ENCODE data around the gene KCMF1. TPM values are rescaled to one million over a fixed set of nuclear protein-coding genes. Genes with fewer than 3 reads are reported as not detected.
"Not testable (repeated sequence)": the region's sequence is repeated elsewhere in the genome, so short reads cannot be mapped to it uniquely, and the experiment has no call there.

KCMF1 gene
- total RNA-seq (2014; rRNA removed; shearing (Covaris generic)): 60.8 and 70.6 TPM in 2 replicates
- 72.8 and 102 TPM in 2 replicates for polyA plus RNA-seq (2015; cell fraction: cytosol; rRNA removed)
- 42.7 and 45.6 TPM in 2 replicates for polyA plus RNA-seq (2015; cell fraction: nucleus; rRNA removed)

GRCh38 chr2:84970868-84971509 lies at the start of gene KCMF1:
Gene KCMF1, plus strand, starts transcription at chr2:84971161. Its CDS starts 291 bp downstream, at chr2:84971452.
- DNase-seq (ENCODE audit: low read depth): peak; percentile 42

DNA sequence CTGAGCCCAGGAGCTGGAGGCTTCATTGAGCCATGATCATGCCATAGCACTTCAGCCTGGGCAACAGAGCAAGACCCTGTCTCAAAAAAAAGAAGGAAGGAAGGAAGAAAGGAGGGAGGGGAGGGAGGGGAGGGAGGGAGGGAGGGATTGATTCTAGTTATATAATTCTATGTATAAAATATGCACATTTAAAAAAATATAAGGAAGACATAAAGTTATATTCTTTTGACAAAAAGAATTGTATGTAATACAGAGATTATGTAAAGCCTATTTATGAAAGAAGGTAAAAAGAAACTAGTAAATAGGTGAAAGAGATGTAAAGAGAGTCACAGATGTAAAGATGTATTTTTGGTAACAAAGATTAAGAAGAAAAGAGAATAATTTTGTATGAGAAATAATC lies 48.0 kb upstream of the KCMF1 start:
- DNase-seq (ENCODE audit: low read depth): no peak

DNA sequence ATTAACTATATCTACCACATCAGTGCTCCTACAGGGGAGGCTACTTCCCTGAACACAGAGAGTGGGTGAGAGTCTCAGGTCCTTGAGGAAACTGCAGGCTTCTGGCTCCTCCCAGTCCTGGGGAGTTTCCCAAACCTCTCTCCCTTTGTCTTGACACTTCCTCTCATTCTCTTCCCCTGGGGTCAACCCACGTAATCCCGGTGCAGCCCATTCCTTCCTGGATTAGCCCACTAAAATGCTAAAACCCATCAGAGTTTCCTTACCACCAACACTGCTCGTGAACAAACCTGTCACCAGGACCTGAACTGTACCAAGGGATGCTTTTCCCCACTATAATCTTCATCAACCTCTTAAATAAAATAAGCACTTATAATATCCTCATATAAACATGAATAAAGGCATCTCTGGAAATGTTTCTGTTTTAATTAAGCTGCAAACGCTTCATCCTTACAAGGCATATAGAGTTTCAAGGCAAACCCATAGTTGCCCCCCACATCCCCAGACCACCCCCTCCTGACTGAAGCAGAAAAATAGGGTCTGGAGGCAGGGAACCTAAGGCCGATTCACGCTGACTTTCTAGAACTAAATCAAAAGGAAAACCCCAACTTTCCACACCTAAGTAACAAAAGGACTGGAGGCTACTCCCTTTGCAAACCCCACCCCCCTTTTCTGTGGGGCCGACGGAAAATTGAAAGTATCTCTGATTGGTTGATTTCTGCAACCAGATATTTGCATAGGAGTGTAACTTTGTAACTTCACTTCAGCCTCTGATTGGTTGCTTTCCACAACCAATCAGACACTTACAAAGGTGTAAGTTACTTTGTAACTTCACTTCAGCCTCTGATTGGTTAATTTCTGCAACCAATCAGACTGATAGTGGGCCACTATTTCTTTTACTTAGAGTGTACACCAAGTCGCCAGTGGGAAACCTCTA lies 46.5 kb upstream of the KCMF1 start:
- DNase-seq (ENCODE audit: low read depth): peak; percentile 38

DNA sequence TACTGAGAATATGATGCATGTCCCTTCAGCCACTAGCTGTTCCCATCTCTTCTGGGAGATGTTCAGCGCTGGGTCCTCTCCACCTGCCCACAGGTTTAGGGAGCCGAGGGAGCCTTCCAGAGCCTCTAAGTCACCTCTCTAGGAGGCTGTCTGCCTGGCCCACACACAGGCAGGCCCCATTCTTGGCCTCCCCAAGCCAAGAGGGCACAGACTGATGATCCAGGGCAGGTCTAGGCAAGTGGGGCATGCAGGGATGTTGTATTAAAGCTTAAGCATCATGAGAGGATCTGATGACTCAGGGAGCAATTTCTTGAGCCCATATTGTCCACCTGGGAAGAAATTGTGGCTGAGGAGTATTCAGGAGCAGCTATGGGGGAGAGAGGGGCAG lies 45.6 kb upstream of the KCMF1 start:
- no peak for DNase-seq (ENCODE audit: low read depth)

DNA sequence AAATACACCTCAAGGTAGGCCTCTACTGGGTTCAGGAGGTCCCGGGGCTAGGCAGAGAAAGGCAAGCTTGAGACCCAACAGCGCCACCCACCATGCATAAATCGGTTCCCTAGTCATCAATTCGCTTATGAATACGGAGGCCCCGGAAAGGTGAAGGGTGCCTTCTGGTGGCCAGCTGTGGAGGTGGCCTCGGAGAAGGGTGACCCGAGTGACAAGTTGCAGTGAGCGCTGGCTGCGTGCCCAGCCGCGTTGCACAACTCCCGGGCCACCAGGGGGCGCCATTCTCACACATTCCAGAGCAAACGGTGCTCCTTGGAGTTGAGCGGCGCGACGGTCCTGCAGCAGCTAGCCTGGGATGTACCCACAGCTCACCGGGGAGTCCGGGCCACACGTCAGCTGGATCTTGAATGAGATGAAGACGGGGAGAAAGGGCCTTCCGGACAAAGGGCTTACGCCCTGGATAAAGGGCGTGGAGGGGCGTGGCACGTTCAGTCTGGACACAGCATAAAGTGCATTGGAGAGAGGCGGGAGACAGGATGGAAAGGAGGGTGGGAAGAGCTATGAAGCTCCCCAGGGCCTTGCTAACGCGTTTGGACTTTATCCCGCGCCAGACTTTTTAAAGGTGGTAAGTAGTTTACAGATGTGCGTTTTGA lies 45.1 kb upstream of the KCMF1 start:
- DNase-seq (ENCODE audit: low read depth): peak; percentile 95

DNA sequence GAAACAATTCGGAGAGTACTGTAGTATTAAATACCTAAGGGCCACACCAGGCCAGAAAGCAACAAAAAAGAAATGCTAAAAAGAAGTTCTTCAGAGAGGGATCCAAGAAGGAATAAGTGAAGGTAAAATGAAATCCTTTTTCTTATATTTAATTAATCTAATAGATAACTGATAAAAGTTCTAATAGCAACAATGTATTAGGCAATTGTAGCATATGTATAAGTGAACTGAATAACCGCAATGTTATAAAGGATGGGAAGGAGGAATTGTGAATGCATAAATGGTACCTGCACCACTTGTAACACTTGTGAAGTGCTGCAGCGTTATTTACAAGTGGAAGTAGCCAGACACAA lies 43.7 kb upstream of the KCMF1 start:
- no peak for DNase-seq (ENCODE audit: low read depth)

DNA sequence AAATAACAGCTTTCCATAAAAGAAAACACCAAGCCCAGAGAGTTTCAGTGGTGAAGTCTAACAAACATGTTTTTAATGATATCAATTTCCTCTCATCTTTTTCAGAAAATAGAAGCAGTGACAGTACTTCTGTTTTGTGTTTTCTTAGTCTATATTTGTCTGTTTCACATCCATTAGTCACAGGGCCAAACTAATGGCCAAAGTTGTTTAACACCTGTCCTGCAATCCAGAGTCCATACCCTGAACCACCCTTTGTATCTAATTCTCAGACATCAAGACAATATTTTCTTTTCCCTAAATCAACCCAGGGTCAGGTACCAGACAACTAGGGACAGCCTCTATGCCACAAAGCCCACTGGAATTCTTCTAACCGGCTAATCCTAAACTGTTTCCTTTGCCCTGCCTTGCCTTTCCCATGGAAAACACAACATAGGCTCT lies 39.6 kb upstream of the KCMF1 start:
- DNase-seq (ENCODE audit: low read depth): no peak

GRCh38 chr2:84938194-84938879 lies 32.6 kb upstream of the KCMF1 start:
- DNase-seq (ENCODE audit: low read depth): peak; percentile 67

- DNase-seq (ENCODE audit: low read depth): no peak
Measured at GRCh38 chr2:84939426-84940087, 31.4 kb upstream of the KCMF1 start.

GRCh38 chr2:84940088-84940470 lies 30.9 kb upstream of the KCMF1 start:
- no peak for DNase-seq (ENCODE audit: low read depth)

GRCh38 chr2:84940831-84941412 lies 30.0 kb upstream of the KCMF1 start:
- DNase-seq (ENCODE audit: low read depth): no peak

DNA sequence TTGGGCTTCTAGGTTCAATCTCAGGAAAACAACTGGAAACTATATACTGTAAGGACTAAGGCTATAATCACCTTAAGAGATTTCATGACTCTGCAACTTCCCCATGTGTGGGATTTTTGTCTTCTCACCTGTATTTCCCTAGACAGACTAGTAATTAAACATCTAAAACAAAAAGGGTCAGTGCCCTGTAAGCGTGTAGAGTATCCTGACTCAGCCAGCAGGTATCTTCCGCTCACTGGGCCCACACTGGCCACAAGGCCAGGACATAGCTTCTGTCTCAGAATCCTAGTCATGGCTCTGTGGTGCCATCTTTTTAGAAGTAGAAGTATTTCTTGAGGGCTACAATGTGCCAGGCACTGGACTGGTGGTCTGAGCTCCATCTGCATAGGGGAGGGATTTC lies 28.8 kb upstream of the KCMF1 start:
- DNase-seq (ENCODE audit: low read depth): no peak

GRCh38 chr2:84942964-84943421 lies 28.0 kb upstream of the KCMF1 start:
- DNase-seq (ENCODE audit: low read depth): peak; percentile 79

DNA sequence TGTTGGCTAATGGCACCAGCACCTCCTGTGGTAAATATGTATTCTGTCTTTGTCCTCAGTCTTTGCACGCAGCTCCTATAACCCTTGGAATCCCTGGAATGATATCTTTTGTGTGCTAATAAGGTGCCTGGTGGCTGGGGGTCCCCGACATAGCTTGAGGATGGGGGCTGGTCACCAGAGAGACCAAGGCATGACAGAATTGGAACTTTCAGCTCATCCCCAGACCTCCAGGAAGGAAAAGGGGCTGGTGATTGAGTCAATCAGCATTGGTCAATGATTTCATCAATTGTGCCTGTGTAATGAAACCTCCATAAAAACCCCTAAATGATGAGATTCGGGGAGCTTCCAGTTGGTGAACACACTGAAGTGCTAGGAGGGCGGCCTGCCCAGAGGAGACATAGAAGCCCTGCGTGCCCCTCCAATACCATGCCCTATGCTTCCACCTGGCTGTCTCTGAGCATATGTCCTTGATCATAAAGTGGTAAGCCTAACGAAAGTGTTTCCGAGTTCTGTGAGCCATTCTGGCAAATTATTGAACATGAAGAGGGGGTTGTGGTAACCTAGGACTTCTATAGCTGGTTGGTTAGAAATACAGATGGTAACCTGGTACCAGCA lies 26.6 kb upstream of the KCMF1 start:
- no peak for DNase-seq (ENCODE audit: low read depth)

- not testable (repeated sequence) for DNase-seq (ENCODE audit: low read depth)
Measured at GRCh38 chr2:84945838-84946203, 25.1 kb upstream of the KCMF1 start.

GRCh38 chr2:84946204-84947009 lies 24.6 kb upstream of the KCMF1 start:
- DNase-seq (ENCODE audit: low read depth): peak; percentile 97

GRCh38 chr2:84947010-84947593 lies 23.9 kb upstream of the KCMF1 start:
- no peak for DNase-seq (ENCODE audit: low read depth)

- no peak for DNase-seq (ENCODE audit: low read depth)
Measured at GRCh38 chr2:84953535-84953934, 17.4 kb upstream of the KCMF1 start.

DNA sequence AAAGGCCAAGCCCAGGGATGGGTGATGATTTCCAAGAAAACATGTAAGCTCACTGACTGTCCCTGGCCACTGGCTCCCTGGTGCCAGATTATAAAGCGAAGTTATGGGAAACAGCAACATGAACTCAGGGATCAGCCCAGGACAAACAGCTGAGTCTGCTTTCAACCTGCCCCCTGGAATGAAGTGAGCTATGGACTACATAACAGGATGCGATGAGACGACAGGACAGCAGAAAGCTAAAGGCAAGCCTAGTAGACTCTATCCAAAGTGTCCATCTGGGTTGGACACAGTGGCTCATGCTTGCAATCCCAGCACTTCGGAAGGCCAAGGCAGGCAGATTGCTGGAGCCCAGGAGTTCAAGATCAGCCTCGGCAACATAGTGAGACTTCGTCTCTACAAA lies 16.6 kb upstream of the KCMF1 start:
- no peak for DNase-seq (ENCODE audit: low read depth)
